ENCODE measurements around the gene CDA. TPM values are rescaled to one million over a fixed set of nuclear protein-coding genes. Genes with fewer than 3 reads are reported as not detected.

CDA gene
- total and polyA plus RNA-seq, 2 experiments from 2014 or later, result 2.5 to 13.6 TPM

- no peak overlapping the region for H3K4me2 ChIP-seq
- peaks cover 4% of the 10 kb centered on the region; the same call in 1 of the 2 replicates for H3K4me1 ChIP-seq (ENCODE audit: insufficient read depth)
- H3K4me1 Mint-ChIP-seq, result peaks cover 9% of the 10 kb centered on the region
- H3K4me3 ChIP-seq, result no peak overlapping the region
- H3K27ac ChIP-seq (ENCODE audit: low read depth), result no peak overlapping the region
- no peak overlapping the region for H3K4me3 Mint-ChIP-seq
- no peaks in the 10 kb centered on the region for H3F3A ChIP-seq (replicated peaks; ENCODE audit: low read depth)
- no peaks in the 10 kb centered on the region; the same call in 2 of the 3 replicates for H3K9me3 Mint-ChIP-seq
- ATAC-seq (no peak), DNase-seq (ENCODE audit: low spot score) (no peak)
- H2AFZ ChIP-seq, result no peak overlapping the region
- no peaks in the 10 kb centered on the region; the same call in 1 of the 2 replicates for H4K20me1 ChIP-seq (replicated peaks; ENCODE audit: insufficient read depth)
- no peaks in the 10 kb centered on the region for H3K27me3 ChIP-seq (ENCODE audit: insufficient read depth)
- H3K9me2 ChIP-seq (ENCODE audit: insufficient read depth), result no peaks in the 10 kb centered on the region
- H3K36me3 Mint-ChIP-seq (ENCODE audit: low read depth), result peaks cover 5% of the 10 kb centered on the region; the same call in 2 of the 3 replicates
- no peaks in the 10 kb centered on the region for H3K36me3 ChIP-seq (ENCODE audit: insufficient read depth)
- H3K27me3 Mint-ChIP-seq (ENCODE audit: insufficient read depth, low read depth, poor library complexity), result peaks cover 11% of the 10 kb centered on the region
- TF ChIP-seq STAT1 (IDR thresholded peaks at IDR 0.05; ENCODE audit: unreplicated experiment), result no peak
- no peak for TF ChIP-seq CREB1 (CRISPR knock-in tag; IDR thresholded peaks at IDR 0.05; ENCODE audit: low read depth)
- TF ChIP-seq NANOG (IDR thresholded peaks at IDR 0.05; ENCODE audit: borderline replicate concordance), result no peak
- TF ChIP-seq POLR2AphosphoS5 (IDR thresholded peaks at IDR 0.05; ENCODE audit: low read depth), result no peak
- TF ChIP-seq EZH2phosphoT487 (IDR thresholded peaks at IDR 0.05; ENCODE audit: unreplicated experiment), result no peak
- TF ChIP-seq ZNF331 (CRISPR knock-in tag; IDR thresholded peaks at IDR 0.05; ENCODE audit: low read depth), result no peak
- no peak for TF ChIP-seq CTCF (conservative IDR thresholded peaks at IDR 0.05; ENCODE audit: low read depth in 2 of 2)
- TF ChIP-seq ETS1 (IDR thresholded peaks at IDR 0.05), result no peak
- no peak for TF ChIP-seq REST (IDR thresholded peaks at IDR 0.05; ENCODE audit: unreplicated experiment)
- no peak for TF ChIP-seq ZNF462 (CRISPR knock-in tag; IDR thresholded peaks at IDR 0.05)
- no peak for TF ChIP-seq EZH2 (IDR thresholded peaks at IDR 0.05; ENCODE audit: low read depth, unreplicated experiment)
- no peak for TF ChIP-seq JUNB (IDR thresholded peaks at IDR 0.05; ENCODE audit: unreplicated experiment)
- H3K79me2 ChIP-seq (replicated peaks; ENCODE audit: insufficient read depth), result peaks cover 4% of the 10 kb centered on the region
- peak overlapping the region; percentile 62; the same call in 1 of the 2 replicates for H3K27ac Mint-ChIP-seq
Measured at GRCh38 chr1:20665726-20666125, 76.8 kb downstream of the CDA start.

Measured in GM23338 (cell line).